ENCODE data around the gene TCF7L2.

DNA sequence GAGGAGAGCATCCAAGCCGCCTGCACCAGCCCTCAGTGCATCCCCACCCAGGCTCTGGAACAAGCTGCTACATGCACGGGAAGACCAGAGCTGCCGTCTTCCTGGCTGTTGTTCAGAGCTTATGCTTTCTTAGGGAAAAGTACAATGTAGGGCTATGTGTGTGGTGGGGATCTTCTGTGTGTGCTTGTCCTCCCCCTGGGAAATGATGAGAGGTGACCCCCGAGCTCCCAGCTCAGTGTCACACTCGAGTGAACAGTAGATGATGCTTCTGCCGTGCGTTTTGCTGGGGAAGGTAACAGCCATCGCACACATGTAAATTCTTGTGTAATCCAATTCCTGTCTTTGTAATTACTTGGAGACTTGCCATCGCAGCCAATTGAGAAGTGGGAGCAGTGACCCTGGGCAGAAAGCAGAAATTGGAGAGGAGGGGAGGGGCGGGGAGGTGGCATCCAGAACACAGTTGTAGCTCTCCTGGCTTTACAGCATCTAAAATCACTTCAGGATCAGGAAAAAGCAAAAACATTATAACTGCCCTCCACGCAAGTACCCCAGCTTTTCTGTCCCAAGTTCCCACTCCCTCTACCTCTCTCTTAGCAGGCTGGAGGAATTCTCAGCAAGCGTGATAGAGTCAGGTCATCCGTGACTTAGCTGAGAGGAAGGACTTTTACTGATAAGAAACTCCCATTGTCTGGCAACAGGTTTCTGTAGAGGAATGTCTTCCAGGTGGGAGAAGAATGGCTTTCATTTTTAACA is 149.6 kb downstream of the TCF7L2 start:
- TF ChIP-seq, protein P1, sequence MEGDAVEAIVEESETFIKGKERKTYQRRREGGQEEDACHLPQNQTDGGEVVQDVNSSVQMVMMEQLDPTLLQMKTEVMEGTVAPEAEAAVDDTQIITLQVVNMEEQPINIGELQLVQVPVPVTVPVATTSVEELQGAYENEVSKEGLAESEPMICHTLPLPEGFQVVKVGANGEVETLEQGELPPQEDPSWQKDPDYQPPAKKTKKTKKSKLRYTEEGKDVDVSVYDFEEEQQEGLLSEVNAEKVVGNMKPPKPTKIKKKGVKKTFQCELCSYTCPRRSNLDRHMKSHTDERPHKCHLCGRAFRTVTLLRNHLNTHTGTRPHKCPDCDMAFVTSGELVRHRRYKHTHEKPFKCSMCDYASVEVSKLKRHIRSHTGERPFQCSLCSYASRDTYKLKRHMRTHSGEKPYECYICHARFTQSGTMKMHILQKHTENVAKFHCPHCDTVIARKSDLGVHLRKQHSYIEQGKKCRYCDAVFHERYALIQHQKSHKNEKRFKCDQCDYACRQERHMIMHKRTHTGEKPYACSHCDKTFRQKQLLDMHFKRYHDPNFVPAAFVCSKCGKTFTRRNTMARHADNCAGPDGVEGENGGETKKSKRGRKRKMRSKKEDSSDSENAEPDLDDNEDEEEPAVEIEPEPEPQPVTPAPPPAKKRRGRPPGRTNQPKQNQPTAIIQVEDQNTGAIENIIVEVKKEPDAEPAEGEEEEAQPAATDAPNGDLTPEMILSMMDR (conservative IDR thresholded peaks at IDR 0.05 in 1 of 2, IDR thresholded peaks at IDR 0.05 in 1 of 2; ENCODE audit: low read depth in 1 of 2, low read length in 2 of 2), result no peak
- TF ChIP-seq EZH2 (IDR thresholded peaks at IDR 0.05; ENCODE audit: low read length, missing control alignments), result no peak
